ENCODE measurements around the gene NTSR2. TPM values are rescaled to one million over a fixed set of nuclear protein-coding genes. Genes with fewer than 3 reads are reported as not detected.

NTSR2 gene
- total RNA-seq, 4 donors from 2014 or later, result not detected

- TF ChIP-seq EP300 (IDR thresholded peaks at IDR 0.05) (no peak), POLR2A (IDR thresholded peaks at IDR 0.05) (no peak), CTCF (IDR thresholded peaks at IDR 0.05) (no peak), POLR2AphosphoS5 (IDR thresholded peaks at IDR 0.05) (no peak)
- no peak for DNase-seq (ENCODE audit: low spot score in 2 of 2)
- H3K27me3 ChIP-seq, result no peaks in the 10 kb centered on the region
- WGBS, result 91% methylated on average over 1 of the region's 1 CpG
- no peaks in the 10 kb centered on the region for H3K9me3 ChIP-seq
- no peak overlapping the region for H3K4me3 ChIP-seq
- H3K4me1 ChIP-seq, result peaks cover 15% of the 10 kb centered on the region
- no peaks in the 10 kb centered on the region for H3K36me3 ChIP-seq
- H3K27ac ChIP-seq, result no peak overlapping the region
These were observed 41.3 kb upstream of the NTSR2 start for GRCh38 chr2:11711354-11711716.

GRCh38 chr2:11710632-11711353, 40.8 kb upstream of the NTSR2 start:
- no peak overlapping the region for H3K4me3 ChIP-seq
- H3K36me3 ChIP-seq, result no peaks in the 10 kb centered on the region
- 17% methylated on average over 3 of the region's 3 CpGs for WGBS
- H3K4me1 ChIP-seq, result peaks cover 15% of the 10 kb centered on the region
- H3K9me3 ChIP-seq, result no peaks in the 10 kb centered on the region
- DNase-seq (ENCODE audit: low spot score in 2 of 2), result no peak
- H3K27ac ChIP-seq, result no peak overlapping the region
- H3K27me3 ChIP-seq, result no peaks in the 10 kb centered on the region
- no peak for TF ChIP-seq POLR2A (IDR thresholded peaks at IDR 0.05)
- no peak for TF ChIP-seq EP300 (IDR thresholded peaks at IDR 0.05)
- no peak for TF ChIP-seq CTCF (IDR thresholded peaks at IDR 0.05)
- no peak for TF ChIP-seq POLR2AphosphoS5 (IDR thresholded peaks at IDR 0.05)

GRCh38 chr2:11710210-11710609, 40.2 kb upstream of the NTSR2 start:
- no peak for TF ChIP-seq CTCF (IDR thresholded peaks at IDR 0.05)
- no peak for TF ChIP-seq POLR2AphosphoS5 (IDR thresholded peaks at IDR 0.05)
- TF ChIP-seq EP300 (IDR thresholded peaks at IDR 0.05), result no peak
- no peak for TF ChIP-seq POLR2A (IDR thresholded peaks at IDR 0.05)
- Histone ChIP-seq H3K36me3 (no peaks in the 10 kb centered on the region), H3K4me1 (peaks cover 15% of the 10 kb centered on the region), H3K4me3 (no peak overlapping the region), H3K27ac (no peak overlapping the region), H3K27me3 (no peaks in the 10 kb centered on the region), H3K9me3 (no peaks in the 10 kb centered on the region)
- 47% methylated on average over 3 of the region's 3 CpGs for WGBS
- DNase-seq (ENCODE audit: low spot score in 2 of 2), result no peak

GRCh38 chr2:11709293-11709692, 39.3 kb upstream of the NTSR2 start:
- Histone ChIP-seq H3K4me3 (no peak overlapping the region), H3K27me3 (no peaks in the 10 kb centered on the region), H3K36me3 (no peaks in the 10 kb centered on the region), H3K9me3 (no peaks in the 10 kb centered on the region), H3K4me1 (peaks cover 15% of the 10 kb centered on the region), H3K27ac (no peak overlapping the region)
- no peak for DNase-seq (ENCODE audit: low spot score in 2 of 2)
- 95% methylated on average over 8 of the region's 8 CpGs for WGBS
- no peak for TF ChIP-seq POLR2A (IDR thresholded peaks at IDR 0.05)
- TF ChIP-seq CTCF (IDR thresholded peaks at IDR 0.05), result no peak
- no peak for TF ChIP-seq EP300 (IDR thresholded peaks at IDR 0.05)
- no peak for TF ChIP-seq POLR2AphosphoS5 (IDR thresholded peaks at IDR 0.05)

DNA sequence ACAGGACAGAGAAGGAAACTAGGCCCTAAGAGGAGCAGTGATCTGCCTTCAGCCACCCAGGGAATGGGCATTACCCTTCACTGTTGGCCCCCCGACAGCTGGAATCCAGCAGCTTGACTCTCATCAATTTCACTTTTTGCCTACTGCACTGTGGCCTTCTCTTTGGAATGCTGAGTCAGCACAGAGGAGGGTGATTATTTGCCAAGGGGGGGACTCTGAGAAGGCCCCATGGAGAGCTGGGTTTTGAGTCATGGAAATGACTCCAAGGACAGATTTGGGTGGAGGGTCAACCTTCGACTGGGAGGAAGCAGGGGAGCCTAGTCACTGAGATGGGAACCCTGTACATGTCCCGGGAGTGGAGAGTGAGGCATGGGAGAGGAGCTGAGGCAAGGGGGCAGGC, 38.1 kb upstream of the NTSR2 start:
- no peak for TF ChIP-seq EP300 (IDR thresholded peaks at IDR 0.05)
- H3K36me3 ChIP-seq, result no peaks in the 10 kb centered on the region
- no peaks in the 10 kb centered on the region for H3K9me3 ChIP-seq
- H3K27me3 ChIP-seq, result no peaks in the 10 kb centered on the region
- H3K27ac ChIP-seq, result no peak overlapping the region
- no peak for DNase-seq (ENCODE audit: low spot score in 2 of 2)
- H3K4me3 ChIP-seq, result no peak overlapping the region
- peaks cover 15% of the 10 kb centered on the region for H3K4me1 ChIP-seq
- 73% methylated on average over 3 of the region's 3 CpGs for WGBS

- Histone ChIP-seq H3K36me3 (no peaks in the 10 kb centered on the region), H3K9me3 (no peaks in the 10 kb centered on the region), H3K27me3 (no peaks in the 10 kb centered on the region), H3K4me1 (peaks cover 7% of the 10 kb centered on the region), H3K4me3 (no peak overlapping the region), H3K27ac (no peak overlapping the region)
- DNase-seq (ENCODE audit: low spot score in 2 of 2), result no peak
- TF ChIP-seq POLR2A (IDR thresholded peaks at IDR 0.05), result no peak
- TF ChIP-seq EP300 (IDR thresholded peaks at IDR 0.05), result no peak
- no peak for TF ChIP-seq CTCF (IDR thresholded peaks at IDR 0.05)
- TF ChIP-seq POLR2AphosphoS5 (IDR thresholded peaks at IDR 0.05), result no peak
- WGBS, result 92% methylated on average over 3 of the region's 3 CpGs
These were observed 35.7 kb upstream of the NTSR2 start for GRCh38 chr2:11705711-11706110.

All from suprapubic skin (tissue), 4 donors.